Gastrocnemius medialis (tissue), 4 donors: Measurements from ENCODE around the gene ESPL1.

Experiments used
- CTCF ChIP-seq, 5 experiments: fragments of 450-650 bp in 3 of 5; fragments of 200-600 bp in 2 of 5; sonication (generic) in 2 of 5; IDR thresholded peaks in 4 of 5; conservative IDR thresholded peaks in 1 of 5; 1 replicate in 4 of 5; 2 replicates in 1 of 5; pipeline ENCODE4 v1.5.1; 2016 to 2019; ENCODE audit warnings: antibody characterized with exemption in 5 of 5, mild to moderate bottlenecking in 3 of 5, moderate library complexity in 3 of 5
- POLR2A ChIP-seq, 2 donors: fragments of 450-650 bp; IDR thresholded peaks; one replicate each; pipeline ENCODE4 v1.6.1; 2017; ENCODE audit warnings: antibody characterized with exemption in 2 of 2, mild to moderate bottlenecking in 2 of 2, moderate library complexity in 2 of 2

- TF ChIP-seq CTCF (IDR thresholded peaks at IDR 0.05 in 4 of 5, conservative IDR thresholded peaks at IDR 0.05 in 1 of 5) (no peak), POLR2A (IDR thresholded peaks at IDR 0.05) (no peak)
Observed at GRCh38 chr12:53226815-53227214, 41.3 kb upstream of the ESPL1 start.
